ENCODE measurements around the gene SIMC1. TPM values are rescaled to one million over a fixed set of nuclear protein-coding genes. Genes with fewer than 3 reads are reported as not detected.
"Not testable (repeated sequence)": the region's sequence is repeated elsewhere in the genome, so short reads cannot be mapped to it uniquely, and the experiment has no call there.

Gene SIMC1
- total RNA-seq, 1 experiment from 2014 or later, result 17.7 TPM

- not testable (repeated sequence) for H2AK5ac ChIP-seq (ENCODE audit: insufficient read length, low read length); H3K23ac ChIP-seq (ENCODE audit: insufficient read length, low read depth, low read length); H3K23me2 ChIP-seq (ENCODE audit: insufficient read length, low read depth, low read length, poor library complexity, severe bottlenecking); H3K27me3 Mint-ChIP-seq (ENCODE audit: low read depth); H4K91ac ChIP-seq (ENCODE audit: insufficient read length, low read depth, low read length); H3K79me1 ChIP-seq (ENCODE audit: insufficient read depth, low read depth, low read length, poor library complexity, severe bottlenecking); H3K27ac Mint-ChIP-seq; H3K9me3 ChIP-seq (ENCODE audit: control insufficient read depth, low read depth, low read length); H3K9ac ChIP-seq (ENCODE audit: extremely low read depth, insufficient read length, low read length); H3K14ac ChIP-seq (ENCODE audit: insufficient read depth, low read length); H3T11ph ChIP-seq (ENCODE audit: low read length); H3K4me2 ChIP-seq (ENCODE audit: insufficient read depth, insufficient read length, low read length); H3K27me3 ChIP-seq (ENCODE audit: insufficient read depth, low read length); H2BK15ac ChIP-seq (ENCODE audit: low read depth, low read length); H3K4me1 ChIP-seq (ENCODE audit: insufficient read depth, low read length); H3K56ac ChIP-seq (ENCODE audit: insufficient read length, low read depth, low read length); H3K4ac ChIP-seq (ENCODE audit: low read depth, low read length); H3K4me1 Mint-ChIP-seq; H2BK12ac ChIP-seq (ENCODE audit: insufficient read length, low read depth, low read length); DNase-seq; H2AFZ ChIP-seq (ENCODE audit: low read length); H2BK5ac ChIP-seq (ENCODE audit: insufficient read length, low read length); H4K20me1 ChIP-seq (ENCODE audit: control insufficient read depth, insufficient read depth, insufficient read length); H3K18ac ChIP-seq (ENCODE audit: insufficient read length, low read depth, low read length); H3K27ac ChIP-seq (ENCODE audit: insufficient read length, low read depth, low read length); H2BK20ac ChIP-seq (ENCODE audit: low read depth, low read length, poor library complexity, severe bottlenecking); H3K4me3 Mint-ChIP-seq; H4K8ac ChIP-seq (replicated peaks; ENCODE audit: insufficient read length, low read depth, low read length); H4K5ac ChIP-seq (ENCODE audit: insufficient read length, low read depth, low read length); H2BK120ac ChIP-seq (ENCODE audit: low read depth, low read length, poor library complexity, severe bottlenecking); H3K79me2 ChIP-seq (ENCODE audit: insufficient read depth, low read length)
- Mint-ChIP-seq H3K36me3 (ENCODE audit: insufficient read depth in 1 of 3, low read depth in 3 of 3) (peaks cover 10 to 21% (median 13%) of the 10 kb centered on the region in 3 experiments), H3K9me3 (peaks cover 15 to 30% of the 10 kb centered on the region in 2 experiments)
- no CpG with 5 or more reads among the region's 2 CpGs for WGBS (ENCODE audit: extremely low coverage, insufficient read length, low lambda C conversion rate)
These were observed 12.5 kb downstream of the SIMC1 start for GRCh38 chr5:176250691-176251090.

GRCh38 chr5:176252171-176252570 is 13.9 kb downstream of the SIMC1 start:
- H3K36me3 Mint-ChIP-seq (ENCODE audit: insufficient read depth in 1 of 3, low read depth in 3 of 3), result peaks cover 10 to 19% (median 13%) of the 10 kb centered on the region in 3 experiments
- H2BK12ac ChIP-seq (ENCODE audit: insufficient read length, low read depth, low read length); H3K4ac ChIP-seq (ENCODE audit: low read depth, low read length); H3K18ac ChIP-seq (ENCODE audit: insufficient read length, low read depth, low read length); H3K23ac ChIP-seq (ENCODE audit: insufficient read length, low read depth, low read length); H3K4me1 Mint-ChIP-seq; H2BK120ac ChIP-seq (ENCODE audit: low read depth, low read length, poor library complexity, severe bottlenecking); H4K5ac ChIP-seq (ENCODE audit: insufficient read length, low read depth, low read length); H3K27ac ChIP-seq (ENCODE audit: insufficient read length, low read depth, low read length); H3K27me3 ChIP-seq (ENCODE audit: insufficient read depth, low read length); H3K56ac ChIP-seq (ENCODE audit: insufficient read length, low read depth, low read length); H2BK15ac ChIP-seq (ENCODE audit: low read depth, low read length); H4K8ac ChIP-seq (replicated peaks; ENCODE audit: insufficient read length, low read depth, low read length); H3K14ac ChIP-seq (ENCODE audit: insufficient read depth, low read length); H3T11ph ChIP-seq (ENCODE audit: low read length); H2BK20ac ChIP-seq (ENCODE audit: low read depth, low read length, poor library complexity, severe bottlenecking); H3K27me3 Mint-ChIP-seq (ENCODE audit: low read depth); H3K23me2 ChIP-seq (ENCODE audit: insufficient read length, low read depth, low read length, poor library complexity, severe bottlenecking); H2AK5ac ChIP-seq (ENCODE audit: insufficient read length, low read length); H3K79me1 ChIP-seq (ENCODE audit: insufficient read depth, low read depth, low read length, poor library complexity, severe bottlenecking); H3K9me3 ChIP-seq (ENCODE audit: control insufficient read depth, low read depth, low read length); H2AFZ ChIP-seq (ENCODE audit: low read length); H3K9ac ChIP-seq (ENCODE audit: extremely low read depth, insufficient read length, low read length); H4K20me1 ChIP-seq (ENCODE audit: control insufficient read depth, insufficient read depth, insufficient read length); H3K4me2 ChIP-seq (ENCODE audit: insufficient read depth, insufficient read length, low read length); H4K91ac ChIP-seq (ENCODE audit: insufficient read length, low read depth, low read length); DNase-seq; H3K4me3 Mint-ChIP-seq; H3K27ac Mint-ChIP-seq; H3K4me1 ChIP-seq (ENCODE audit: insufficient read depth, low read length); H2BK5ac ChIP-seq (ENCODE audit: insufficient read length, low read length); H3K79me2 ChIP-seq (ENCODE audit: insufficient read depth, low read length): not testable (repeated sequence)
- peaks cover 15 to 28% of the 10 kb centered on the region in 2 experiments for H3K9me3 Mint-ChIP-seq
- WGBS (ENCODE audit: extremely low coverage, insufficient read length, low lambda C conversion rate), result no CpG with 5 or more reads among the region's 36 CpGs
